HK-2 (cell line): ENCODE data around the gene MAGI2.

Source experiments
- DNase-seq: peaks from one replicate; pipeline ENCODE4 v3.0.0-alpha.2; 2018; ENCODE audit not compliant: unreplicated experiment

MAGI2 gene

GRCh38 chr7:78232806-78233205, 1220.7 kb downstream of the MAGI2 start:
- DNase-seq: no peak

- peak; percentile 56 for DNase-seq
These were observed 1227.3 kb downstream of the MAGI2 start for GRCh38 chr7:78226059-78226719.

GRCh38 chr7:78225534-78225933, 1227.9 kb downstream of the MAGI2 start:
- DNase-seq: no peak

GRCh38 chr7:78224923-78225322, 1228.5 kb downstream of the MAGI2 start:
- DNase-seq: no peak

GRCh38 chr7:78223598-78223997, 1229.9 kb downstream of the MAGI2 start:
- no peak for DNase-seq

- no peak for DNase-seq
These were observed 1231.3 kb downstream of the MAGI2 start for GRCh38 chr7:78222001-78222751.

GRCh38 chr7:78220754-78221153, 1232.7 kb downstream of the MAGI2 start:
- no peak for DNase-seq

GRCh38 chr7:78218876-78219275, 1234.6 kb downstream of the MAGI2 start:
- no peak for DNase-seq

- no peak for DNase-seq
These were observed 1235.4 kb downstream of the MAGI2 start for GRCh38 chr7:78218051-78218450.

GRCh38 chr7:78215199-78215598, 1238.3 kb downstream of the MAGI2 start:
- no peak for DNase-seq

GRCh38 chr7:78213402-78213801, 1240.1 kb downstream of the MAGI2 start:
- no peak for DNase-seq

GRCh38 chr7:78212476-78213060, 1240.9 kb downstream of the MAGI2 start:
- no peak for DNase-seq

GRCh38 chr7:78207269-78207668, 1246.2 kb downstream of the MAGI2 start:
- DNase-seq: no peak

GRCh38 chr7:78206769-78207168, 1246.7 kb downstream of the MAGI2 start:
- no peak for DNase-seq

- no peak for DNase-seq
These were observed 1250.3 kb downstream of the MAGI2 start for GRCh38 chr7:78203042-78203720.

GRCh38 chr7:78198756-78199155, 1254.7 kb downstream of the MAGI2 start:
- DNase-seq: no peak

GRCh38 chr7:78197447-78197846, 1256.0 kb downstream of the MAGI2 start:
- DNase-seq: no peak

GRCh38 chr7:78195281-78195680, 1258.2 kb downstream of the MAGI2 start:
- DNase-seq: no peak

- no peak for DNase-seq
These were observed 1258.9 kb downstream of the MAGI2 start for GRCh38 chr7:78194611-78195010.

GRCh38 chr7:78191475-78192079, 1261.9 kb downstream of the MAGI2 start:
- DNase-seq: no peak

- DNase-seq: no peak
These were observed 1263.7 kb downstream of the MAGI2 start for GRCh38 chr7:78189762-78190161.

GRCh38 chr7:78185149-78185745, 1268.2 kb downstream of the MAGI2 start:
- DNase-seq: no peak
